ENCODE data around the gene PEDS1.

PEDS1 gene

GRCh38 chr20:50129662-50130355 lies 23.7 kb downstream of the PEDS1 start:
- H3K27ac ChIP-seq = peak overlapping the region; percentile 65 to 76
- no peak for TF ChIP-seq CTCF (IDR thresholded peaks at IDR 0.05)
- intact Hi-C loops (cut with DNase I; ENCODE audit: low total_unique reads) = no loop called here
- H3K4me1 ChIP-seq = peaks cover 0 to 35% (median 21%) of the 10 kb centered on the region in 4 donors
- peaks cover 18 to 75% (median 47%) of the 10 kb centered on the region in 3 donors for H3K36me3 ChIP-seq
- DNase-seq = no peak
- no peak overlapping the region for H3K4me3 ChIP-seq
- no peaks in the 10 kb centered on the region for H3K27me3 ChIP-seq
- no peaks in the 10 kb centered on the region for H3K9me3 ChIP-seq

- H3K9me3 ChIP-seq = no peaks in the 10 kb centered on the region
- no peak overlapping the region for H3K4me3 ChIP-seq
- intact Hi-C loops (cut with DNase I; ENCODE audit: low total_unique reads) = no loop called here
- TF ChIP-seq CTCF (IDR thresholded peaks at IDR 0.05) = no peak
- peaks cover 0 to 29% (median 21%) of the 10 kb centered on the region in 4 donors for H3K4me1 ChIP-seq
- no peak for DNase-seq
- H3K27me3 ChIP-seq = no peaks in the 10 kb centered on the region
- peaks cover 31 to 78% (median 60%) of the 10 kb centered on the region in 3 donors for H3K36me3 ChIP-seq
- H3K27ac ChIP-seq = no peak overlapping the region
These were observed 25.0 kb downstream of the PEDS1 start for GRCh38 chr20:50128520-50128905.

- intact Hi-C loops (cut with DNase I; ENCODE audit: low total_unique reads) = no loop called here
- TF ChIP-seq CTCF (IDR thresholded peaks at IDR 0.05) = no peak
- H3K9me3 ChIP-seq = no peaks in the 10 kb centered on the region
- peaks cover 35 to 79% (median 63%) of the 10 kb centered on the region in 3 donors for H3K36me3 ChIP-seq
- DNase-seq = no peak
- H3K4me3 ChIP-seq = no peak overlapping the region
- H3K27ac ChIP-seq = no peak overlapping the region
- no peaks in the 10 kb centered on the region for H3K27me3 ChIP-seq
- peaks cover 0 to 25% (median 18%) of the 10 kb centered on the region in 4 donors for H3K4me1 ChIP-seq
These were observed 25.7 kb downstream of the PEDS1 start for GRCh38 chr20:50127587-50128519.

GRCh38 chr20:50126662-50127061 lies 26.9 kb downstream of the PEDS1 start:
- H3K4me1 ChIP-seq = peaks cover 0 to 22% (median 17%) of the 10 kb centered on the region in 4 donors
- no peaks in the 10 kb centered on the region for H3K27me3 ChIP-seq
- peaks cover 35 to 77% (median 63%) of the 10 kb centered on the region in 3 donors for H3K36me3 ChIP-seq
- intact Hi-C loops (cut with DNase I; ENCODE audit: low total_unique reads) = no loop called here
- no peak for TF ChIP-seq CTCF (IDR thresholded peaks at IDR 0.05)
- H3K4me3 ChIP-seq = no peak overlapping the region
- H3K27ac ChIP-seq = no peak overlapping the region
- DNase-seq = no peak
- H3K9me3 ChIP-seq = peaks cover 0 to 6% (median 0%) of the 10 kb centered on the region in 3 donors

GRCh38 chr20:50125279-50125678 lies 28.2 kb downstream of the PEDS1 start:
- DNase-seq = no peak
- H3K9me3 ChIP-seq = peaks cover 0 to 6% (median 0%) of the 10 kb centered on the region in 3 donors
- peaks cover 35 to 68% (median 63%) of the 10 kb centered on the region in 3 donors for H3K36me3 ChIP-seq
- no peak overlapping the region for H3K4me3 ChIP-seq
- intact Hi-C loops (cut with DNase I; ENCODE audit: low total_unique reads) = no loop called here
- H3K27ac ChIP-seq = no peak overlapping the region
- peaks cover 0 to 13% (median 10%) of the 10 kb centered on the region in 4 donors for H3K4me1 ChIP-seq
- TF ChIP-seq CTCF (IDR thresholded peaks at IDR 0.05) = no peak
- H3K27me3 ChIP-seq = no peaks in the 10 kb centered on the region

Data from tibial artery (tissue), 4 donors.